Measurements from ENCODE around the gene FAM174C. TPM values are rescaled to one million over a fixed set of nuclear protein-coding genes. Genes with fewer than 3 reads are reported as not detected.

The FAM174C gene
- total RNA-seq, 3 donors from 2014 or later: 34.2 to 40.1 (median 39.8) TPM

DNA sequence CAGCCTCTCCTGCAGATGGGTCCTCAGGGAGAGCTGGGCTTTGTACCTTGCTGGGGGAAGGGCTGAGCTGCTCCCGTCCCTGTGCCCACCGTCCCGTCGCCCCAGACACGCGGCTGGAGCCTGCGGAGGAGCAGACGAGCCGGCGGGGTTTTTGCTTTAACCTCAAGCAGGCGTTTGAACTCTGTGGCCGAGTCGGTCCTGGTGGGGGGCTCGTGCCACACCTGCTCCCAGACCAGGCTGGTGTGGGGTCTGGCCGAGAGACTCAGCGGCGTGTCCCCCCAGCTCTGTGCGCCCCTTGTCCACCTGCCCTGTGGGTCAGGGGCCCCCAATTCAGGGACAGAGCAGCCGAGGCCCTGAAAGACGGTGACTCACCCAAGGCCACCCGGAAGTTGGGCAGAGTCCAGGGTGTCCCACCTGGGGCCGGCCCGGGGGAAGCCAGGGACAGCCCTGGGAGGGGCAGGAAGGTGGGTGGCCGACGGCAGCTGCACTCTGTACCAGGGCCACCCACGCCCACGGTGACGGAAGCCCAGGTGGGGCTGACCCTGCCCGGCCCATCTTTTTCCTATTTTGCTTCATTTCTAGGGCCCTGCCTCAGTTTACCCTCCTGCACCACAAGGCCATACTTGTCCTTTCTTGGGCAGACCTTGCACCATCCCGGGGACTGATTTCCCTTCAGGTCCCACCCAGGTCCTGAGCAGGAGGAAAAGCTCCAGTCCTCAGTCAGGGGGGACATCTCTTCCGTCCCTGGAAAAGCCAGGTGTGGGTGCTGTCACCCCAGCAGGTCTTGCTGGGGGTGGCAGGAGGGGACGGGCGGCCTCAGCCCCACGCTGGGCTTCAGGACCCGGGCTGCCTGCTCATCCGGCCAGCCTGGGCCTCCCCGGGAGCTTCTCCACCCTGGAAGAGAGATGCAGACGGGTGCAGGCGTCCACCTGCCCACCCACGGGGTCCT, 15.6 kb downstream of the FAM174C start:
- TF ChIP-seq, protein P1, sequence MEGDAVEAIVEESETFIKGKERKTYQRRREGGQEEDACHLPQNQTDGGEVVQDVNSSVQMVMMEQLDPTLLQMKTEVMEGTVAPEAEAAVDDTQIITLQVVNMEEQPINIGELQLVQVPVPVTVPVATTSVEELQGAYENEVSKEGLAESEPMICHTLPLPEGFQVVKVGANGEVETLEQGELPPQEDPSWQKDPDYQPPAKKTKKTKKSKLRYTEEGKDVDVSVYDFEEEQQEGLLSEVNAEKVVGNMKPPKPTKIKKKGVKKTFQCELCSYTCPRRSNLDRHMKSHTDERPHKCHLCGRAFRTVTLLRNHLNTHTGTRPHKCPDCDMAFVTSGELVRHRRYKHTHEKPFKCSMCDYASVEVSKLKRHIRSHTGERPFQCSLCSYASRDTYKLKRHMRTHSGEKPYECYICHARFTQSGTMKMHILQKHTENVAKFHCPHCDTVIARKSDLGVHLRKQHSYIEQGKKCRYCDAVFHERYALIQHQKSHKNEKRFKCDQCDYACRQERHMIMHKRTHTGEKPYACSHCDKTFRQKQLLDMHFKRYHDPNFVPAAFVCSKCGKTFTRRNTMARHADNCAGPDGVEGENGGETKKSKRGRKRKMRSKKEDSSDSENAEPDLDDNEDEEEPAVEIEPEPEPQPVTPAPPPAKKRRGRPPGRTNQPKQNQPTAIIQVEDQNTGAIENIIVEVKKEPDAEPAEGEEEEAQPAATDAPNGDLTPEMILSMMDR (IDR thresholded peaks at IDR 0.05): no peak
- Histone ChIP-seq H3K9me3 (no peaks in the 10 kb centered on the region), H3K4me1 (ENCODE audit: low read depth) (peaks cover 31% of the 10 kb centered on the region), H3K36me3 (ENCODE audit: low read depth) (no peaks in the 10 kb centered on the region), H3K4me3 (no peak overlapping the region)
- intact Hi-C loops (cut with DNase I, micrococcal nuclease): no loop called here
- DNase-seq (peak; percentile 75 to 89 (median 85)), ATAC-seq (peak; percentile 85)

DNA sequence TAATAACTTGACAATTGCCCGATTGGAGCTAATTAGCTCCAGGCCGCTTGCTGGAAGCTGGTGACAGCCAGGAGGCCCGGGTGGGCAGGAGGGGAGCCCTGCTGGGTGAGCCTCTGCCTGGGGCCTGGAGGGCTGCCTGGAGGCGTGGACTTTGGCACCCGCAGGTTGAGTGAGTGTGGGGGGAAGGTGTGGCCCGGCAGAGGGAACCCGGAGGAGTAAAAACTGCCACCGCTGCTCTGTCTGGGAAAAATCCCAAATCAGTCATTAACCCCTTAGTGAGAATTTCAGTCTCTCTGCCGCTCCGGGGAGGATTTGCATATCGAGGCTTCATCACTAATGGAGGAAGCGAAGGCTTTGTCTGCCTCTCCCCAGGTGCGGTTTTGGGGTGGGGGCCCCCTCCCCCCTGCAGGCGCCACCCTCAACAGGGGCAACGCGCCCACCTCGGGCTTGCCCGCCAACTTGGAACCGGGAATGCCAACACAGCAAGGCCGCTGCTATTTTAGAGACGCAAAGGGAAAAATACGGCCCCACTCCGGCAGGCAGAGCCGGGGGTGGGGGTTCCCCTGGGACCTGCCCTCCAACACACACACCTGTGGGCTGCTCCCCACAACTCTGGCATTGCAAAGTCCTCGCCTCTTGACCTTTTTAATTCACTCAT, 16.6 kb downstream of the FAM174C start:
- no peak overlapping the region for H3K4me3 ChIP-seq
- intact Hi-C loops (cut with DNase I, micrococcal nuclease): no loop called here
- DNase-seq: peak; percentile 59 to 75 (median 66)
- ATAC-seq: peak; percentile 68
- TF ChIP-seq, protein P1 (IDR thresholded peaks at IDR 0.05): no peak
- no peaks in the 10 kb centered on the region for H3K36me3 ChIP-seq (ENCODE audit: low read depth)
- peaks cover 29% of the 10 kb centered on the region for H3K4me1 ChIP-seq (ENCODE audit: low read depth)
- no peaks in the 10 kb centered on the region for H3K9me3 ChIP-seq

DNA sequence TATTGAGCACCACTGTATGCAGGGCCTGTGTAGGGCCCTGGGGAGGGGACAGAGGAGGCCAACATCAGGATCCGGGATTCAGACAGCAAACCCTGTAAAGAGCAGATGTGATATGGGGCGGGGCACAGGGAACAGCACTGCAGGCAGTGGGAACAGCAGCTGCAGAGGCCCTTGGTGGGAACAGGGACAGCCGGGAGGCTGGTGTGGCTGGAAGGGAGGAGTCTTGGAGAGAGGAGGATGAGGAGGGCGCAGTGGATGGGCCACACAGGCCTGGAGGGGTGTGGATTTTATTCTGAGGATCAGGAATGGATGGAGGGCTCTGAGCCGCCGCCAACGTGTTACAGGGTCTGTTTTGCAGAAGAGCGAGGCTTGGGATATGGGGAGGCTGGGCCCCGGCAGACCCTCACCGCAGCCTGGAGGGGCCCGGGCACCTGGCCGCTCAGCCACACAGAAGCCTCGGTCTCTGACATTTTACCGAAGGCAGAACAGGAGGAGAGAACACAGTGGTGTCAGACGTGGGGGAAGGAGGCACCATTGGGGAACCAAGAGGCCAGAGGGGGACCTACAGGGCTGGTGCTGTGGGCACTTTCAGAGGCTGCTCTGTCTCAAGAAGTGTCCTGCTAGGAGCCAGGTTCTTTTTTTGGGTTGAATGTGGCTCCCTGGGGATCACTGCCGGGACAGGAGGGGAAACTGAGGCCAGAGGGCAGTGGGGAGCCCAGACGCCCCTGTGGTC, 17.3 kb downstream of the FAM174C start:
- TF ChIP-seq, protein P1 (IDR thresholded peaks at IDR 0.05): no peak
- peak; percentile 20 for ATAC-seq
- intact Hi-C loops (cut with DNase I, micrococcal nuclease): no loop called here
- Histone ChIP-seq H3K4me3 (no peak overlapping the region), H3K4me1 (ENCODE audit: low read depth) (peaks cover 24% of the 10 kb centered on the region), H3K9me3 (no peaks in the 10 kb centered on the region), H3K36me3 (ENCODE audit: low read depth) (no peaks in the 10 kb centered on the region)
- peak in 1 of 3 donors; percentile 50 for DNase-seq

DNA sequence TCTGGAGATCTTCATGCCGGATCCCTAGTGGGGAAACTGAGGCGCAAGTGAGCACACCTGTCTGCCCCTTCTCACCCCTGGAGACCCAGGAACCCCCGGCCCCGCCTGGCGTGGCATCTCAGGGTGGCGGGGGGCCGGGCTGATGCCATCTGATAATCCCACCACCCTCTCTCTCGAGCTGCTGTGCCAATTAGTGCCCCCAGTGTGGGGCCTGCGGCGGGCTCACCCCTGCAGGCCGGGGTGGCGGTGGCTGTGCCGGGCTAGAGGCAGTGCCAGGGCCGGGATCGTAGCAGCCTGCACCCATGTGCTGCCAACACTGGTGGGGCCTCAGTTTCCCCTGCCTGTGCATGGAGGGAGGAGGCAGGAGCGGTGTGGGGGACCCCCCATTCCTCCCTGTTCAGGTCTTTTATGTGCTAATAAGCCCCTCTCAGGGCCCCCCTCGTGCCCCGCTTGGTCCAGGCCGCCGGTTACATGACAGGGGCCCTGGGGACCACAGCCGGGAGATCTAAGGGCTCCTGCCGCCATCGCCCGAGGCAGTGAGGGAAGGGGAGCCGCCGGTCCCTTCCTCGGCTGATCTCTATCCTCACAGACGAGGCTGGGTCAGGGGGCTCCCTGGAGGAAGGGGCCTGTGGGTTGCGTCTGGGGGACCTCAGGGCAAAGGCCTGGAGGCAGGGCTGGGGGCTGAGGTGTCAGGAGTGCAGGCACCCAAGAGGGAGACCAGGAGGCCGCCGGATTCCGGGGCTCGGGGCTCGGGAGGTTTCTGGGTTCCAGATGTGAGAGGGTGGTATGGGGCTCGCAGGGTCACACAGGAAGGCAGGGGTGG, 18.7 kb downstream of the FAM174C start:
- intact Hi-C loops (cut with DNase I, micrococcal nuclease): no loop called here
- ATAC-seq (no peak), DNase-seq (no peak)
- TF ChIP-seq, protein P1 (IDR thresholded peaks at IDR 0.05): no peak
- Histone ChIP-seq H3K36me3 (ENCODE audit: low read depth) (no peaks in the 10 kb centered on the region), H3K4me3 (no peak overlapping the region), H3K9me3 (no peaks in the 10 kb centered on the region), H3K4me1 (ENCODE audit: low read depth) (peaks cover 24% of the 10 kb centered on the region)

DNA sequence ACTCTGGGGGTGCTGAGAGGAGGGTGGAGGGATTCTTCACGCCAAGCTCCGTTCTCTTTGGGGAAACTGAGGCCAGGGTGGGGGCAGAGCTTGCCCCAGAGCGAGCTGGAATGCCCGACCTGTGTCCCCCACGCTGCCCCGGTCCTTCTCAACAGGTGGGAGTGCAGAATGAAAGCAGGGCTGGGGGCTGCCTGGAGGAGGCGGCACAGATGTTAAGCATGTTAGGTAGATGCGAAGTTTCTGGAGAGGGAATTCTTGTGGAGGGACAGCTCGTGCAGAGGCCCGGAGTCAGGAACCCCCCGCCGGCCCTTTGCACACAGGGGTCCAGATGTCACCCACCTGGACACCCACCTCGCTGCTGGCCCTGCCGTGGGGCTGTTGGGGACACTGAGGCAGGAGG, 19.4 kb downstream of the FAM174C start:
- no peaks in the 10 kb centered on the region for H3K9me3 ChIP-seq
- TF ChIP-seq, protein P1 (IDR thresholded peaks at IDR 0.05): no peak
- ATAC-seq (no peak), DNase-seq (no peak)
- peaks cover 19% of the 10 kb centered on the region for H3K4me1 ChIP-seq (ENCODE audit: low read depth)
- intact Hi-C loops (cut with DNase I, micrococcal nuclease): no loop called here
- H3K36me3 ChIP-seq (ENCODE audit: low read depth): no peaks in the 10 kb centered on the region
- no peak overlapping the region for H3K4me3 ChIP-seq

Data from mucosa of descending colon (tissue), 3 donors.